SK-N-SH treated with all-trans-retinoic acid at 6 μM for 48 hours (cell line): ENCODE results near the gene CACNA1C.

Source experiments
- ARNTL ChIP-seq: fragments of 450-650 bp; formaldehyde crosslinking; IDR thresholded peaks from 2 replicates; pipeline ENCODE4 v1.5.0; 2020; ENCODE audit warnings: low read depth, mild to moderate bottlenecking, moderate library complexity, borderline replicate concordance
- POU6F1 ChIP-seq: fragments of 250-450 bp; sonication (Bioruptor Pico); IDR thresholded peaks from 2 replicates; pipeline ENCODE4 v1.8.0; 2021; ENCODE audit warnings: low read depth, mild to moderate bottlenecking, moderate library complexity, borderline replicate concordance
- ZFP3 ChIP-seq: fragments of 250-450 bp; sonication (Bioruptor Pico); IDR thresholded peaks from 2 replicates; pipeline ENCODE4 v1.5.0; 2020; ENCODE audit warnings: mild to moderate bottlenecking, moderate library complexity
- ZNF8 ChIP-seq: fragments of 450-650 bp; formaldehyde crosslinking; IDR thresholded peaks from 2 replicates; pipeline ENCODE4 v1.5.0; 2020; ENCODE audit warnings: mild to moderate bottlenecking, moderate library complexity

DNA sequence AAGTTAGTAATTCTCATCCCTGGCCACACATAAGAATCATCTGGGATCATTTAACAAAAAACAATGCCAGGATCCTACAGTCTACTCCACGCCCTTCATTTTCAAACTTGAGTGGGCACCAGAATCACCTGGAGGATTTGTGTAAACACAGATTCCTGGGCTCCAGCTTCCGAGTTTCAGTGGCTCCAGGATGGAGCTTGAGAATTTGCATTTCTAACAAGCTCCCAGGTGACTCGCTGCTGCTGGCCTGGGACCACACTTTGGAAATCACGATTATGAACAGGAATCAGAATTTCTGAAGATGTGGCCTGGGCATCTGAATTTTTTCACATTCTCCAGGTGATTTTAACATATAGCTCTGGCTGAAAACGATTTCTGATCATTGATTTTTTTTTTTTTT, 234.8 kb downstream of the CACNA1C start:
- TF ChIP-seq ZFP3 (no peak), POU6F1 (CRISPR knock-in tag) (no peak), ZNF8 (CRISPR knock-in tag) (no peak), ARNTL (CRISPR knock-in tag) (no peak)
